OCI-M2 (cell line): Measurements from ENCODE around the gene GPC6.
A peak's percentile ranks its signal among the peaks of the same experiment; 100 is the strongest.

Experiments used
- DNase-seq: peaks from one replicate; lab custom pipeline; 2025; ENCODE audit not compliant: unreplicated experiment; lab: John Stamatoyannopoulos, UW

Gene GPC6

GRCh38 chr13:94416454-94417080, 1190.0 kb downstream of the GPC6 start:
- no peak for DNase-seq

GRCh38 chr13:94417294-94417693, 1190.7 kb downstream of the GPC6 start:
- no peak for DNase-seq

DNA sequence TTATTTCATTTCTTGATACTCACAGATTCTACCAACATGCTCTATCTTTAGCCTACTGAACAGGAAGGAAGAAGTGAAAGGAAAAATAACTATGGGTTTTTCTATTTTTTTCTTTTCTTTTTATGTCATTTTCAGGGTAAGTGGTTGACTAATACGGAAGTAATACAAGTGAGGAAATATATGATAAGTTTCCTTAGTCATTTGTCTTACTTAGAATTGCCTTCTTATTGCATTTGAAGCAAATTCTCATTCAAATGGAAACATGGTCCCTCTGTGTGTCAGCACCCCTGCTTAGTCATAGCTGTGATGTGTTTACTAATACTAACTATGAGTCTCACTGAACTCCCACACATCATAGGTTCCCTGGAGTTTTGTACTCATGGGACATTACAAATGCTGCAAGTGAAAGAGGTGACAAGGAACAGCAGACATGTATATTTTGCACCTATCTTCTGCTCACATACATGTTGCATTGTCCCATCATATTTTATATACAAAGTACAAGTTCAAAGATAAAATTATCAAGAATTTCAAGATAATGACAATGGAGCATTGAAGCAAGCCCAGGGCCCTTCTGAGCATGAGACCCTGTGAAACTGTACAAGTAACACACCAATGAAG, 1192.8 kb downstream of the GPC6 start:
- no peak for DNase-seq

GRCh38 chr13:94419925-94420305, 1193.3 kb downstream of the GPC6 start:
- DNase-seq: no peak

DNA sequence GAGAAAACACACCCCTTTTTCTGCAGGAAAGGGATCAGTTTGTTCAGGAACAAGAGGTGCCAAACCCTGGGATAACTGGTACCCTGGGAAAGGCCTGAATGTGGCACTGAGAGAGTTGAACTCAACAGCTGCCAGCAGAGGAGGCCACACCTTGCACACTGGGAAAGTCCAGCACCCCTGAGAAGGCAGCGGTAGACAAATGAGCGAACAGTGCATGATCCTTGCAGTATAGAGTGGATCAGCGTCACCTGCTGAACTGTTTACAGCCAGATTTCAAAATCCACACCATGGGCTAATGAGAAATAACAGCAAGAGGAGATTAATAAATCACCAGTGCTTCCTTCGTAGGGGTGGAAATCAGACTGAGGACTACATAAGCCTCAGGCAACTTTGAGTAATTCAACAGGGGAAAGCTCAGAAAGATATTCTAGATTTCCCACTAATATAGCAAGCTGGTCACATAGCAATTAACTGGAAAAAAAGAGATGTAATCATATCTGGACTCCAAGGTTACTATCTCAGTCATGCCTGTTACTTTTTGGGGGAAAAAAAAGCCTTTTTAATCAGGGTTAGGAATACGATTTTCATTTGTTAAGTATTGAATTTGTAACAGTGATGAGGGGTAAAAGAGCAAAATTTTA, 1200.8 kb downstream of the GPC6 start:
- DNase-seq: no peak

DNA sequence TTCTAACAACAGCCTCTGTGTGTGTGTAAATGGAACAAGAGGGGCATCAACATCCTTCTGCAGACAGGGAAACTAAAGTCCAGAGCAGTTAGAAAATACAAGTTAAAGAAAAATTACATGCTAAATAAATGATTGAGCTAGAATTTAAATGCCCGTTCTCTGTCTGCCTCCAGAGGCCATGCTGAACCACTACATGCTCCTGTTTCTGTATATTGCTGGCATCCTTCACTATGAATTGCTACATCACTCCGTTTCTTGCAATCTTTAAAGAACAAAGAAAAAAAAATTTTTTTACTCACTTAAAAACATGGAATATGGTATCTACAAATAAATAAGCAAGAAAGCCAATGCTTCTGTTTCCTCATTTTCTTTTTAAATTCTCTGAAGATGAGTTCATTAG, 1205.0 kb downstream of the GPC6 start:
- no peak for DNase-seq

GRCh38 chr13:94431987-94432386, 1205.4 kb downstream of the GPC6 start:
- no peak for DNase-seq

- peak; percentile 14 for DNase-seq
These were observed 1206.7 kb downstream of the GPC6 start for GRCh38 chr13:94433055-94433961.

GRCh38 chr13:94435604-94436226, 1209.1 kb downstream of the GPC6 start:
- peak; percentile 54 for DNase-seq

DNA sequence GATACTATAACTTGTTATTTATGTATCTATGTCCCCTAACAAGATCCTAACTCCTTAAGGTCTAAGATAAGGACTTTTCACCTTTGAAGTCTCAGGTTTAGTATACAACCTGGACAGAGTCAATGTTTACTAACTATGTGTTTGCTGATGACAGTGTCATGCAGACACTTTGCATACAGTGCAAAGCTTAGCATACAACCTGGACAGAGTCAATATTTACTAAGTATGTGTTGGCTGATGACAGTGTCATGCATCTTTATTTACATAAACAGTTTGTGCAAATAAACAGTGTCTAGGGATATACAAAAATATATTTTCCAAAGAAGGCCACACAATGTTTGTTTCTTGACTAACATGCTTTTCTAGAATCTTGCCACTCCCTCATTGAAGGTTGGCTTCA, 1218.2 kb downstream of the GPC6 start:
- no peak for DNase-seq

- DNase-seq: no peak
These were observed 1227.7 kb downstream of the GPC6 start for GRCh38 chr13:94454334-94454733.

DNA sequence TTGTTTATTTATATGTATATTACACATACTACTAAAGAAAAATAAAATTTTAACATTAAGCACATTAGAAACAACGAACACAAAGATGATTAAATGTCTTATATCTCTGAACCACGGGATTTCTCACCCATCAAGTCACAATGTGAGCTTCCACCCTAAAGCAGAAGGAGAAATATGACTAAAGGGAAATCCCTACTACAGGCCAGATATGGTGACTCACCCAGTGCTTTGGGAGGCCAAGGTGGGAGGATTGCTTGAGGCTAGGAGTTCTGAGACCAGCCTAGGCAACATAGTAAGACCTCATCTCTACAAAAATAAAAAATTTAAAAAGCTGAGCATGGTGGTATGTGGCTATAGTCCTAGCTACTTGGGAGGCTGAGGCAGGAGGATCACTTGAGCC, 1228.3 kb downstream of the GPC6 start:
- DNase-seq: no peak

- DNase-seq: no peak
These were observed 1228.8 kb downstream of the GPC6 start for GRCh38 chr13:94455414-94455813.
